HEK293 (cell line): Measurements from ENCODE around the gene SHANK2.

Source experiments
- BCL11A ChIP-seq: fragments of 450-650 bp; formaldehyde crosslinking; IDR thresholded peaks from 2 replicates; pipeline ENCODE4 v1.5.1; 2016; ENCODE audit warnings: low read depth, missing biosample characterization, missing genetic modification characterization
- EGR2 ChIP-seq: fragments of 450-650 bp; formaldehyde crosslinking; IDR thresholded peaks from 2 replicates; pipeline ENCODE4 v1.5.1; 2016; ENCODE audit warnings: low read depth, missing biosample characterization, missing genetic modification characterization
- GLIS2 ChIP-seq: fragments of 450-650 bp; formaldehyde crosslinking; IDR thresholded peaks from 2 replicates; pipeline ENCODE4 v1.5.1; 2016; ENCODE audit warnings: missing biosample characterization, missing genetic modification characterization
- SP3 ChIP-seq: fragments of 450-650 bp; formaldehyde crosslinking; IDR thresholded peaks from 2 replicates; pipeline ENCODE4 v1.5.1; 2016; ENCODE audit warnings: missing biosample characterization, missing genetic modification characterization
- SP7 ChIP-seq: fragments of 450-650 bp; formaldehyde crosslinking; IDR thresholded peaks from 2 replicates; pipeline ENCODE4 v1.5.1; 2016; ENCODE audit warnings: missing biosample characterization, missing genetic modification characterization
- ZBTB8A ChIP-seq: fragments of 450-650 bp; formaldehyde crosslinking; IDR thresholded peaks from 2 replicates; pipeline ENCODE4 v1.5.1; 2016; ENCODE audit warnings: missing biosample characterization, missing genetic modification characterization
- ZEB2 ChIP-seq: fragments of 450-650 bp; formaldehyde crosslinking; IDR thresholded peaks from 2 replicates; pipeline ENCODE4 v1.5.1; 2016; ENCODE audit warnings: missing biosample characterization, missing genetic modification characterization
- ZNF114 ChIP-seq: fragments of 450-650 bp; formaldehyde crosslinking; IDR thresholded peaks from 2 replicates; pipeline ENCODE4 v1.5.0; 2017; ENCODE audit warnings: missing biosample characterization, missing genetic modification characterization
- ZNF140 ChIP-seq: fragments of 450-650 bp; formaldehyde crosslinking; IDR thresholded peaks from 2 replicates; pipeline ENCODE4 v1.5.1; 2016; ENCODE audit warnings: missing biosample characterization, missing genetic modification characterization
- ZNF335 ChIP-seq: fragments of 450-650 bp; formaldehyde crosslinking; conservative IDR thresholded peaks from 2 replicates; pipeline ENCODE4 v1.5.1; 2016; ENCODE audit warnings: missing biosample characterization, missing genetic modification characterization
- ZNF366 ChIP-seq: fragments of 450-650 bp; formaldehyde crosslinking; conservative IDR thresholded peaks from 2 replicates; pipeline ENCODE4 v1.5.1; 2016; ENCODE audit warnings: missing biosample characterization, missing genetic modification characterization
- ZNF37A ChIP-seq: fragments of 450-650 bp; IDR thresholded peaks from 2 replicates; pipeline ENCODE4 v1.5.1; 2018; ENCODE audit warnings: missing biosample characterization, missing genetic modification characterization
- ZNF549 ChIP-seq: fragments of 450-650 bp; IDR thresholded peaks from 2 replicates; pipeline ENCODE4 v1.5.1; 2018; ENCODE audit warnings: missing biosample characterization, missing genetic modification characterization, mild to moderate bottlenecking, inconsistent platforms, moderate library complexity
- ZNF555 ChIP-seq: fragments of 450-650 bp; formaldehyde crosslinking; conservative IDR thresholded peaks from 2 replicates; pipeline ENCODE4 v1.5.1; 2017; ENCODE audit warnings: missing biosample characterization, mild to moderate bottlenecking, missing genetic modification characterization, inconsistent platforms
- ZNF626 ChIP-seq: fragments of 450-650 bp; sonication (Bioruptor Pico); formaldehyde crosslinking; IDR thresholded peaks from 2 replicates; pipeline ENCODE4 v1.5.1; 2018; ENCODE audit warnings: missing biosample characterization, missing genetic modification characterization, inconsistent platforms
- ZNF629 ChIP-seq: fragments of 450-650 bp; formaldehyde crosslinking; IDR thresholded peaks from 2 replicates; pipeline ENCODE4 v1.5.1; 2017; ENCODE audit warnings: missing biosample characterization, missing genetic modification characterization
- ZNF658 ChIP-seq: fragments of 450-650 bp; formaldehyde crosslinking; IDR thresholded peaks from 2 replicates; pipeline ENCODE4; 2016; ENCODE audit warnings: missing biosample characterization, missing genetic modification characterization
- ZNF791 ChIP-seq: fragments of 450-650 bp; formaldehyde crosslinking; IDR thresholded peaks from 2 replicates; pipeline ENCODE4 v1.5.1; 2016; ENCODE audit warnings: missing biosample characterization, missing genetic modification characterization
- TF ChIP-seq, protein P1 (sequence below): fragments of 450-650 bp; formaldehyde crosslinking; IDR thresholded peaks from 2 replicates; pipeline ENCODE4 v1.5.1; 2016; ENCODE audit warnings: missing biosample characterization, missing genetic modification characterization
- TF ChIP-seq, protein P2 (sequence below): fragments of 450-650 bp; formaldehyde crosslinking; IDR thresholded peaks from 2 replicates; pipeline ENCODE4 v1.5.1; 2016; ENCODE audit warnings: missing biosample characterization, missing genetic modification characterization
- TF ChIP-seq, protein P3 (sequence below): fragments of 450-650 bp; formaldehyde crosslinking; conservative IDR thresholded peaks from 2 replicates; pipeline ENCODE4 v1.5.1; 2016; ENCODE audit warnings: low read depth, missing biosample characterization, missing genetic modification characterization
- TF ChIP-seq, protein P4 (sequence below): fragments of 450-650 bp; formaldehyde crosslinking; IDR thresholded peaks from 2 replicates; pipeline ENCODE4 v1.5.1; 2016; ENCODE audit warnings: missing biosample characterization, missing genetic modification characterization
- TF ChIP-seq, protein P5 (sequence below): fragments of 450-650 bp; formaldehyde crosslinking; IDR thresholded peaks from 2 replicates; pipeline ENCODE4 v1.5.1; 2016; ENCODE audit warnings: missing biosample characterization, missing genetic modification characterization
- TF ChIP-seq, protein P6 (sequence below): fragments of 450-650 bp; formaldehyde crosslinking; IDR thresholded peaks from 2 replicates; pipeline ENCODE4 v1.5.1; 2017; ENCODE audit warnings: missing biosample characterization, missing genetic modification characterization

Gene SHANK2

DNA sequence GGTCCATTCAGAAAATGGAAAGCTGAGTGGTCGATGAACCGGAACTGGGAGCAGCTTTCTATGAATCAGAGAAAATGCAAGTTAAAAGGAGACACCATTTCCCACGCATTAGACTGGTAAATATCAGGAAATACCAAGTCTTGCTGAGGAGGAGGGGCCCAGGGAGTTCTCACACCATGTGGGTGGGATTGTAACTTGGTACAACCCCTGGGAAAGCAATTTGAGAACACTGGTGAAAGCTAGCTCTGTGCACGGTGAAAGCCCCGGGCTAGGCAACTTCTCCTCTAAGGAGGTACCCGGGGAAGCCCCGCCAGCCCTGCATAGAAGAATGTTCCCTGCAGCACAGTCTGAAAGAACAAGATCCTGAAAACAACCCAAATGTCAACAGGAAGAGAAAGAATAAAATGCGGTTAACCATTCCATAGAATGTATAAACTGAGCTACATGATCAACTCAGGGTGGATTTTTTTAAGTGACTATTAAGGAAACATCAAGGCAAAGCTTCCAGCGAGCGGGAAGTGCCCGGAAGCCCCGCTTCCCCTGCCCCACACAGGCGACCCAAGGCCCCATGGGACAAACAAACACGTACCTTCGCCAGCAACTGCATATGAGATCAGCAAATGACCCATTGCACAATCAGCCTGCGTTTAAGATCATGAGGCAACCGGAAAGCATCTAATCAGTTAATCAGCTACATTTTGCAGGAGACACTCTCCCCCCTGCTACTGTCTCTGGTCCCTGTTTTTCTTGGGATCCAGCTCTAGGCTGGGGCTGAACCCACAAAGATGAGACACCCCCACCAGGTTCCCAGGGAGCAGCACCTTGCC, 11.3 kb downstream of the SHANK2 start (continued):
- TF ChIP-seq, protein P1, sequence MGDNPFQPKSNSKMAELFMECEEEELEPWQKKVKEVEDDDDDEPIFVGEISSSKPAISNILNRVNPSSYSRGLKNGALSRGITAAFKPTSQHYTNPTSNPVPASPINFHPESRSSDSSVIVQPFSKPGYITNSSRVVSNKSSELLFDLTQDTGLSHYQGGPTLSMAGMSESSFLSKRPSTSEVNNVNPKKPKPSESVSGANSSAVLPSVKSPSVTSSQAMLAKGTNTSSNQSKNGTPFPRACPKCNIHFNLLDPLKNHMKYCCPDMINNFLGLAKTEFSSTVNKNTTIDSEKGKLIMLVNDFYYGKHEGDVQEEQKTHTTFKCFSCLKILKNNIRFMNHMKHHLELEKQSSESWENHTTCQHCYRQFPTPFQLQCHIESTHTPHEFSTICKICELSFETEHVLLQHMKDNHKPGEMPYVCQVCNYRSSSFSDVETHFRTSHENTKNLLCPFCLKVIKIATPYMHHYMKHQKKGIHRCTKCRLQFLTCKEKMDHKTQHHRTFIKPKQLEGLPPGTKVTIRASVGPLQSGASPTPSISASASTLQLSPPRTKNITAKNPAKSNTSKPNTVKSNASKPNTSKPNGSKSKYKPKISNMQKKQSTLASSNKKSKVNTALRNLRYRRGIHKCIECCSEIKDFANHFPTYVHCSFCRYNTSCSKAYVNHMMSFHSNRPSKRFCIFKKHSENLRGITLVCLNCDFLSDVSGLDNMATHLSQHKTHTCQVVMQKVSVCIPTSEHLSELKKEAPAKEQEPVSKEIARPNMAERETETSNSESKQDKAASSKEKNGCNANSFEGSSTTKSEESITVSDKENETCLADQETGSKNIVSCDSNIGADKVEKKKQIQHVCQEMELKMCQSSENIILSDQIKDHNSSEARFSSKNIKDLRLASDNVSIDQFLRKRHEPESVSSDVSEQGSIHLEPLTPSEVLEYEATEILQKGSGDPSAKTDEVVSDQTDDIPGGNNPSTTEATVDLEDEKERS (tag by site-specific recombination) = no peak
- peak; percentile 31; the same call in 1 of the 2 replicates for TF ChIP-seq ZBTB8A (tag by site-specific recombination)
- peak; percentile 96 for TF ChIP-seq ZNF629 (tag by site-specific recombination)
- TF ChIP-seq ZNF791 = no peak
- no peak for TF ChIP-seq ZNF555 (tag by site-specific recombination)
- TF ChIP-seq SP7 = peak; percentile 66
- no peak for TF ChIP-seq ZNF658 (tag by site-specific recombination)
- TF ChIP-seq, protein P2, sequence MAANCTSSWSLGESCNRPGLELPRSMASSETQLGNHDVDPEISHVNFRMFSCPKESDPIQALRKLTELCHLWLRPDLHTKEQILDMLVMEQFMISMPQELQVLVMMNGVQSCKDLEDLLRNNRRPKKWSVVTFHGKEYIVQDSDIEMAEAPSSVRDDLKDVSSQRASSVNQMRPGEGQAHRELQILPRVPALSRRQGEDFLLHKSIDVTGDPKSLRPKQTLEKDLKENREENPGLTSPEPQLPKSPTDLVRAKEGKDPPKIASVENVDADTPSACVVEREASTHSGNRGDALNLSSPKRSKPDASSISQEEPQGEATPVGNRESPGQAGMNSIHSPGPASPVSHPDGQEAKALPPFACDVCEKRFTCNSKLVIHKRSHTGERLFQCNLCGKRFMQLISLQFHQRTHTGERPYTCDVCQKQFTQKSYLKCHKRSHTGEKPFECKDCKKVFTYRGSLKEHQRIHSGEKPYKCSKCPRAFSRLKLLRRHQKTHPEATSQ (tag by site-specific recombination) = no peak
- no peak for TF ChIP-seq ZNF626
- no peak for TF ChIP-seq ZNF114 (tag by site-specific recombination)
- TF ChIP-seq, protein P3, sequence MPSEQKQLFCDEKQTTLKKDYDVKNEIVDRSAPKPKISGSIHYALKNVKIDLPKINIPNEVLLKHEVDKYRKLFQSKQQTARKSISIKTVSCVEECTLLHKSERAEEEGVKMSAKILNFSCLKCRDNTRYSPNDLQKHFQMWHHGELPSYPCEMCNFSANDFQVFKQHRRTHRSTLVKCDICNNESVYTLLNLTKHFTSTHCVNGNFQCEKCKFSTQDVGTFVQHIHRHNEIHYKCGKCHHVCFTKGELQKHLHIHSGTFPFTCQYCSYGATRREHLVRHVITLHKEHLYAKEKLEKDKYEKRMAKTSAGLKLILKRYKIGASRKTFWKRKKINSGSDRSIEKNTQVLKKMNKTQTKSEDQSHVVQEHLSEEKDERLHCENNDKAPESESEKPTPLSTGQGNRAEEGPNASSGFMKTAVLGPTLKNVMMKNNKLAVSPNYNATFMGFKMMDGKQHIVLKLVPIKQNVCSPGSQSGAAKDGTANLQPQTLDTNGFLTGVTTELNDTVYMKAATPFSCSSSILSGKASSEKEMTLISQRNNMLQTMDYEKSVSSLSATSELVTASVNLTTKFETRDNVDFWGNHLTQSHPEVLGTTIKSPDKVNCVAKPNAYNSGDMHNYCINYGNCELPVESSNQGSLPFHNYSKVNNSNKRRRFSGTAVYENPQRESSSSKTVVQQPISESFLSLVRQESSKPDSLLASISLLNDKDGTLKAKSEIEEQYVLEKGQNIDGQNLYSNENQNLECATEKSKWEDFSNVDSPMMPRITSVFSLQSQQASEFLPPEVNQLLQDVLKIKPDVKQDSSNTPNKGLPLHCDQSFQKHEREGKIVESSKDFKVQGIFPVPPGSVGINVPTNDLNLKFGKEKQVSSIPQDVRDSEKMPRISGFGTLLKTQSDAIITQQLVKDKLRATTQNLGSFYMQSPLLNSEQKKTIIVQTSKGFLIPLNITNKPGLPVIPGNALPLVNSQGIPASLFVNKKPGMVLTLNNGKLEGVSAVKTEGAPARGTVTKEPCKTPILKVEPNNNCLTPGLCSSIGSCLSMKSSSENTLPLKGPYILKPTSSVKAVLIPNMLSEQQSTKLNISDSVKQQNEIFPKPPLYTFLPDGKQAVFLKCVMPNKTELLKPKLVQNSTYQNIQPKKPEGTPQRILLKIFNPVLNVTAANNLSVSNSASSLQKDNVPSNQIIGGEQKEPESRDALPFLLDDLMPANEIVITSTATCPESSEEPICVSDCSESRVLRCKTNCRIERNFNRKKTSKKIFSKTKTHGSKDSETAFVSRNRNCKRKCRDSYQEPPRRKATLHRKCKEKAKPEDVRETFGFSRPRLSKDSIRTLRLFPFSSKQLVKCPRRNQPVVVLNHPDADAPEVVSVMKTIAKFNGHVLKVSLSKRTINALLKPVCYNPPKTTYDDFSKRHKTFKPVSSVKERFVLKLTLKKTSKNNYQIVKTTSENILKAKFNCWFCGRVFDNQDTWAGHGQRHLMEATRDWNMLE = no peak
- TF ChIP-seq SP3 = peak; percentile 32; the same call in 1 of the 2 replicates
- TF ChIP-seq ZEB2 (tag by site-specific recombination) = peak; percentile 92
- TF ChIP-seq, protein P4, sequence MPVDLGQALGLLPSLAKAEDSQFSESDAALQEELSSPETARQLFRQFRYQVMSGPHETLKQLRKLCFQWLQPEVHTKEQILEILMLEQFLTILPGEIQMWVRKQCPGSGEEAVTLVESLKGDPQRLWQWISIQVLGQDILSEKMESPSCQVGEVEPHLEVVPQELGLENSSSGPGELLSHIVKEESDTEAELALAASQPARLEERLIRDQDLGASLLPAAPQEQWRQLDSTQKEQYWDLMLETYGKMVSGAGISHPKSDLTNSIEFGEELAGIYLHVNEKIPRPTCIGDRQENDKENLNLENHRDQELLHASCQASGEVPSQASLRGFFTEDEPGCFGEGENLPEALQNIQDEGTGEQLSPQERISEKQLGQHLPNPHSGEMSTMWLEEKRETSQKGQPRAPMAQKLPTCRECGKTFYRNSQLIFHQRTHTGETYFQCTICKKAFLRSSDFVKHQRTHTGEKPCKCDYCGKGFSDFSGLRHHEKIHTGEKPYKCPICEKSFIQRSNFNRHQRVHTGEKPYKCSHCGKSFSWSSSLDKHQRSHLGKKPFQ = peak; percentile 78
- TF ChIP-seq ZNF549 (tag by site-specific recombination) = no peak
- TF ChIP-seq, protein P5, sequence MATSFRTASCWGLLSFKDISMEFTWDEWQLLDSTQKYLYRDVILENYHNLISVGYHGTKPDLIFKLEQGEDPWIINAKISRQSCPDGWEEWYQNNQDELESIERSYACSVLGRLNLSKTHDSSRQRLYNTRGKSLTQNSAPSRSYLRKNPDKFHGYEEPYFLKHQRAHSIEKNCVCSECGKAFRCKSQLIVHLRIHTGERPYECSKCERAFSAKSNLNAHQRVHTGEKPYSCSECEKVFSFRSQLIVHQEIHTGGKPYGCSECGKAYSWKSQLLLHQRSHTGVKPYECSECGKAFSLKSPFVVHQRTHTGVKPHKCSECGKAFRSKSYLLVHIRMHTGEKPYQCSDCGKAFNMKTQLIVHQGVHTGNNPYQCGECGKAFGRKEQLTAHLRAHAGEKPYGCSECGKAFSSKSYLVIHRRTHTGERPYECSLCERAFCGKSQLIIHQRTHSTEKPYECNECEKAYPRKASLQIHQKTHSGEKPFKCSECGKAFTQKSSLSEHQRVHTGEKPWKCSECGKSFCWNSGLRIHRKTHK (tag by site-specific recombination) = no peak
- TF ChIP-seq ZNF140 (tag by site-specific recombination) = no peak
- peak; percentile 58; the same call in 1 of the 2 replicates for TF ChIP-seq BCL11A (tag by site-specific recombination)
- TF ChIP-seq ZNF335 (tag by site-specific recombination) = peak; percentile 71
- peak; percentile 63 for TF ChIP-seq ZNF366 (tag by site-specific recombination)
- TF ChIP-seq GLIS2 = 0 out of 2 replicates have a peak, but pooled peaks have one; percentile 45
- TF ChIP-seq ZNF37A (tag by site-specific recombination) = no peak
- peak; percentile 40; the same call in 1 of the 2 replicates for TF ChIP-seq EGR2 (tag by site-specific recombination)
- TF ChIP-seq, protein P6, sequence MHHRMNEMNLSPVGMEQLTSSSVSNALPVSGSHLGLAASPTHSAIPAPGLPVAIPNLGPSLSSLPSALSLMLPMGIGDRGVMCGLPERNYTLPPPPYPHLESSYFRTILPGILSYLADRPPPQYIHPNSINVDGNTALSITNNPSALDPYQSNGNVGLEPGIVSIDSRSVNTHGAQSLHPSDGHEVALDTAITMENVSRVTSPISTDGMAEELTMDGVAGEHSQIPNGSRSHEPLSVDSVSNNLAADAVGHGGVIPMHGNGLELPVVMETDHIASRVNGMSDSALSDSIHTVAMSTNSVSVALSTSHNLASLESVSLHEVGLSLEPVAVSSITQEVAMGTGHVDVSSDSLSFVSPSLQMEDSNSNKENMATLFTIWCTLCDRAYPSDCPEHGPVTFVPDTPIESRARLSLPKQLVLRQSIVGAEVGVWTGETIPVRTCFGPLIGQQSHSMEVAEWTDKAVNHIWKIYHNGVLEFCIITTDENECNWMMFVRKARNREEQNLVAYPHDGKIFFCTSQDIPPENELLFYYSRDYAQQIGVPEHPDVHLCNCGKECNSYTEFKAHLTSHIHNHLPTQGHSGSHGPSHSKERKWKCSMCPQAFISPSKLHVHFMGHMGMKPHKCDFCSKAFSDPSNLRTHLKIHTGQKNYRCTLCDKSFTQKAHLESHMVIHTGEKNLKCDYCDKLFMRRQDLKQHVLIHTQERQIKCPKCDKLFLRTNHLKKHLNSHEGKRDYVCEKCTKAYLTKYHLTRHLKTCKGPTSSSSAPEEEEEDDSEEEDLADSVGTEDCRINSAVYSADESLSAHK (tag by site-specific recombination) = no peak
